ENCODE data around the gene MBOAT2. TPM values are rescaled to one million over a fixed set of nuclear protein-coding genes. Genes with fewer than 3 reads are reported as not detected.
"Not testable (repeated sequence)": the region's sequence is repeated elsewhere in the genome, so short reads cannot be mapped to it uniquely, and the experiment has no call there.

The MBOAT2 gene
- total RNA-seq, 2 donors from 2014 or later = 14.4 to 16.8 TPM

DNA sequence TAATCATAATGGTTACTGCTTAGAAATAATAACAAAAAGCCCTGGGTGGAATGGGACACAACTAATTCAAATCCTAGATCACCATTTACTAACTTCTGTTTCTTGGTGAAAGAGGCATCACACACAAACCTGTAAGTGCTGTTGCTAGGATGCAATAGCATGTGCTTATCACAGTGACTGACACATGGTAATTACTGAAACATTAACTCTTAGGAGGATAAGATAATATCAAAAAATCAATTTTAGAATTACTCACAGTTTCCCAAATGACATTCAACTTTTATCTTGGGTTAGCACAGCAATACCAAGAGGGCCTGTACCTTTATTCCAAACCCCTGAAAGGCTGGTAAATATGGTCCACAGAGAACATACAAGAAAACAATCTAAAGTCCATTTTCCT lies 69.1 kb downstream of the MBOAT2 start:
- H3K36me3 ChIP-seq = no peaks in the 10 kb centered on the region
- H3K9me3 ChIP-seq = no peaks in the 10 kb centered on the region
- no peak for DNase-seq (ENCODE audit: low spot score)
- no peak overlapping the region for H3K27ac ChIP-seq
- TF ChIP-seq, protein P1, sequence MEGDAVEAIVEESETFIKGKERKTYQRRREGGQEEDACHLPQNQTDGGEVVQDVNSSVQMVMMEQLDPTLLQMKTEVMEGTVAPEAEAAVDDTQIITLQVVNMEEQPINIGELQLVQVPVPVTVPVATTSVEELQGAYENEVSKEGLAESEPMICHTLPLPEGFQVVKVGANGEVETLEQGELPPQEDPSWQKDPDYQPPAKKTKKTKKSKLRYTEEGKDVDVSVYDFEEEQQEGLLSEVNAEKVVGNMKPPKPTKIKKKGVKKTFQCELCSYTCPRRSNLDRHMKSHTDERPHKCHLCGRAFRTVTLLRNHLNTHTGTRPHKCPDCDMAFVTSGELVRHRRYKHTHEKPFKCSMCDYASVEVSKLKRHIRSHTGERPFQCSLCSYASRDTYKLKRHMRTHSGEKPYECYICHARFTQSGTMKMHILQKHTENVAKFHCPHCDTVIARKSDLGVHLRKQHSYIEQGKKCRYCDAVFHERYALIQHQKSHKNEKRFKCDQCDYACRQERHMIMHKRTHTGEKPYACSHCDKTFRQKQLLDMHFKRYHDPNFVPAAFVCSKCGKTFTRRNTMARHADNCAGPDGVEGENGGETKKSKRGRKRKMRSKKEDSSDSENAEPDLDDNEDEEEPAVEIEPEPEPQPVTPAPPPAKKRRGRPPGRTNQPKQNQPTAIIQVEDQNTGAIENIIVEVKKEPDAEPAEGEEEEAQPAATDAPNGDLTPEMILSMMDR (IDR thresholded peaks at IDR 0.05) = no peak
- H3K4me3 ChIP-seq = no peak overlapping the region
- H3K27me3 ChIP-seq (replicated peaks; ENCODE audit: insufficient read depth) = no peaks in the 10 kb centered on the region
- no peak for ATAC-seq (ENCODE audit: insufficient number of reproducible peaks, low FRiP score, low read depth)
- no peaks in the 10 kb centered on the region for H3K4me1 ChIP-seq (ENCODE audit: control insufficient read depth in 1 of 2, low read depth in 2 of 2)

DNA sequence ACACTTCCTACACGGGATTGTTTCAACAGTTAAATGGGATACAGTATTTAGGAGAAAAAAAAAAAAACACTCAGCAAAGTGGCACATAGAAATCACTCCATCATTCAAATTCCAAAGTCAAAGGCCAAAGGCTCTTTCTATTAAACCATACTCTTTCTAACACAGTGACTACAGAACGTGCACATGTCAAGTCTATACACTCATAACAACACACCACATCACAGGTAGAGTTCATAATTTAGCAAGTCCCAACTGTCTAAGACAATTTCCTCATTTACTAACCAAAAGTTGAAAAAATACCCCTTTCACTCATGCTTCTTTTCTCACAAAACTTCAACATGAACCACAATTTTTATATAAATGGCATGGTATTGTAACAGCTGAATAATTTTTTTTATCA lies 70.8 kb downstream of the MBOAT2 start:
- H3K9me3 ChIP-seq = no peaks in the 10 kb centered on the region
- no peak overlapping the region for H3K27ac ChIP-seq
- H3K4me1 ChIP-seq (ENCODE audit: control insufficient read depth in 1 of 2, low read depth in 2 of 2) = no peaks in the 10 kb centered on the region
- no peak overlapping the region for H3K4me3 ChIP-seq
- DNase-seq (ENCODE audit: low spot score) (no peak), ATAC-seq (ENCODE audit: insufficient number of reproducible peaks, low FRiP score, low read depth) (no peak)
- no peaks in the 10 kb centered on the region for H3K36me3 ChIP-seq
- TF ChIP-seq, protein P1 (IDR thresholded peaks at IDR 0.05) = no peak
- H3K27me3 ChIP-seq (replicated peaks; ENCODE audit: insufficient read depth) = no peaks in the 10 kb centered on the region

DNA sequence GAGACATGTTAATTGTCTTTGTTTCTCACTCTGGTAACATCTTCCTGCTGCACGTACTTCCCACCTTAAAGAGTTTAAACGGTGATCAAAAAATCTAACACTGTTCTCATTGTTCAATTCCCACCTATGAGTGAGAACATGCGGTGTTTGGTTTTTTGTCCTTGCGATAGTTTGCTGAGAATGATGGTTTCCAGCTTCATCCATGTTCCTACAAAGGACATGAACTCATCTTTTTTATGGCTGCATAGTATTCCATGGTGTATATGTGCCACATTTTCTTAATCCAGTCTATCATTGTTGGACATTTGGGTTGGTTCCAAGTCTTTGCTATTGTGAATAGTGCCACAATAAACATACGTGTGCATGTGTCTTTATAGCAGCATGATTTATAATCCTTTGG lies 73.3 kb downstream of the MBOAT2 start:
- ATAC-seq (ENCODE audit: insufficient number of reproducible peaks, low FRiP score, low read depth); DNase-seq (ENCODE audit: low spot score); H3K4me3 ChIP-seq; H3K9me3 ChIP-seq; H3K36me3 ChIP-seq; H3K27ac ChIP-seq; H3K4me1 ChIP-seq (ENCODE audit: control insufficient read depth in 1 of 2, low read depth in 2 of 2); H3K27me3 ChIP-seq (replicated peaks; ENCODE audit: insufficient read depth): not testable (repeated sequence)

DNA sequence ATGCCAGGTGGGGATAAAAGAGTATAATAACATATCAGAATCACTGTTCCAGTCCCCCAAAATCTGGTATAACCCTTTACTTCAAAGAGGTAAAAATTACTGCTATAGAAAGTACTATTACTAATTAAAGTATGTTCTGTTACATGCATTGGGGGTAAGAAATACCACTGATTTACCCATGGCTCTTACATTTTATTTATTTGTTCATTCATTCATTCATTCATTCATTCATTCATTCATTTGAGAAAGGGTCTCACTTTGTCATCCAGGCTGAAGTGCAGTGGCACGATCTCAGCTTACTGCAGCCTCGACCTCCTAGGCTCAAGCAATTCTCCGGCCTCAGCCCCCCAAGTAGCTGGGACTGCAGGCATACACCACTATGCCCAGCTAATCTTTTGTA lies 74.4 kb downstream of the MBOAT2 start:
- H3K9me3 ChIP-seq = no peaks in the 10 kb centered on the region
- TF ChIP-seq, protein P1 (IDR thresholded peaks at IDR 0.05) = no peak
- DNase-seq (ENCODE audit: low spot score) (no peak), ATAC-seq (ENCODE audit: insufficient number of reproducible peaks, low FRiP score, low read depth) (no peak)
- no peak overlapping the region for H3K4me3 ChIP-seq
- H3K36me3 ChIP-seq = no peaks in the 10 kb centered on the region
- no peaks in the 10 kb centered on the region for H3K4me1 ChIP-seq (ENCODE audit: control insufficient read depth in 1 of 2, low read depth in 2 of 2)
- no peak overlapping the region for H3K27ac ChIP-seq
- no peaks in the 10 kb centered on the region for H3K27me3 ChIP-seq (replicated peaks; ENCODE audit: insufficient read depth)

DNA sequence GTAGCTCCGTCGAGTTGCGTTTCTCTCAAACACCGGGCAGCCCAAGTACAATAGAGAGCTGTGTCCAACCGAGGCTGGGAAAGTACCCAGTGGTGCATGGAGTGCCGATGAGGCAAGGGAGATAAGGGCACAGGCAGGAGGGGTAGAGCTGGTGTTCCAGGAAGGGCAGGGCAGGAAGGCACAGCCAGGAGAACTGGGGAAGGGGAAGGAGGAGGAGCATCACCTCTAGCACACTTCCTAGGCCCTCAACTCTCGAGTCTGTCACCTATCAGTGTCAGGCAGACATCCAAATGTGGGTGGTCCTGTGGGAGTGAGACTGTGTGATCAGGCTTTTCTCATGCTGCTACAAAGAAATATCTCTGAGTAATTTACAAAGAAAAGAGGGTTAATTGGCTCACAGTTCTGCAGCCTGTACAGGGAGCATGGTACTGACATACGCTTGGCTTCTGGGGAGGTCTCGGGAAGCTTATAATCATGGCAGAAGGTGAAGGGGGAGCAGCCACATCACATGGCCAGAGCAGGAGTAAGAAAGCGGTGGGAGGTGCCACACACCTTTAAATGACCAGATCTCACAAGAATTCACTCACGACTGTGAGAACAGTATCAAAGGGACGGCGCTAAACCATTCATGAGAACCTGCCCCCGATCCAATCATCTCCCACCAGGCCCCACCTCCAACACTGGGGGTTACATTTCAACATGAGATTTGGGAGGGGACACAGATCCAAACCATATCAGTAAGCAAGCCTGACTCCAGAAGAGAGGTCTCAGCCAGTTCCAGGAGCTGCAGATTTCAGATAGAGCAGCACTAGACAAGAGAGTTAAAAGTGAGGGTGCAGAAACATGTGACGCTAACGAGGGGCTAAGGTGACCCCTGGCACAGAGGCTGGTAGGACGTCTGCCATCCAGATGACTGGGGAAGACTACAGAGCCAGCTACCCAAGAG lies 75.7 kb downstream of the MBOAT2 start:
- H3K4me3 ChIP-seq = no peak overlapping the region
- ATAC-seq (ENCODE audit: insufficient number of reproducible peaks, low FRiP score, low read depth) = no peak
- H3K9me3 ChIP-seq = no peaks in the 10 kb centered on the region
- no peaks in the 10 kb centered on the region for H3K27me3 ChIP-seq (replicated peaks; ENCODE audit: insufficient read depth)
- DNase-seq (ENCODE audit: low spot score) = no peak
- H3K4me1 ChIP-seq (ENCODE audit: control insufficient read depth in 1 of 2, low read depth in 2 of 2) = no peaks in the 10 kb centered on the region
- no peak overlapping the region for H3K27ac ChIP-seq
- TF ChIP-seq, protein P1 (IDR thresholded peaks at IDR 0.05) = no peak
- H3K36me3 ChIP-seq = no peaks in the 10 kb centered on the region
